HFF-Myc (cell line): ENCODE measurements around the gene CIDEB.

Source experiments
- DNase-seq: peaks from one replicate; pipeline ENCODE4 v3.0.0-alpha.2; 2011; ENCODE audit warnings: low read depth; ENCODE audit errors: extremely low read depth
- H3K4me3 ChIP-seq: replicated peaks from 2 replicates; pipeline ENCODE4 v1.5.1; 2011; ENCODE audit warnings: low read depth, mild to moderate bottlenecking, control low read depth, low read length
- CTCF ChIP-seq: IDR thresholded peaks from 2 replicates; pipeline ENCODE4 v1.5.1; 2012; ENCODE audit warnings: mild to moderate bottlenecking, low read depth, low read length, control low read depth; ENCODE audit errors: missing control alignments

Gene CIDEB

GRCh38 chr14:24263848-24264247 is 43.9 kb downstream of the CIDEB start:
- DNase-seq = no peak
- TF ChIP-seq CTCF = no peak

GRCh38 chr14:24262821-24263733 is 44.7 kb downstream of the CIDEB start, which contains the start of gene TGM1:
TGM1 (minus strand) TSS chr14:24263177; CDS start chr14:24262352, 825 bp downstream.
- no peak within 1 kb of the TSS for H3K4me3 ChIP-seq
- no peak for TF ChIP-seq CTCF
- DNase-seq = no peak

More at GRCh38 chr14:24263848-24264247, 43.9 kb downstream of the CIDEB start:
- H3K4me3 ChIP-seq = no peak overlapping the region

GRCh38 chr14:24261969-24262327 is 45.8 kb downstream of the CIDEB start:
- H3K4me3 ChIP-seq = no peak overlapping the region
- DNase-seq = no peak
- TF ChIP-seq CTCF = no peak

GRCh38 chr14:24261256-24261968 is 46.4 kb downstream of the CIDEB start:
- TF ChIP-seq CTCF = no peak
- no peak overlapping the region for H3K4me3 ChIP-seq
- DNase-seq = no peak

DNA sequence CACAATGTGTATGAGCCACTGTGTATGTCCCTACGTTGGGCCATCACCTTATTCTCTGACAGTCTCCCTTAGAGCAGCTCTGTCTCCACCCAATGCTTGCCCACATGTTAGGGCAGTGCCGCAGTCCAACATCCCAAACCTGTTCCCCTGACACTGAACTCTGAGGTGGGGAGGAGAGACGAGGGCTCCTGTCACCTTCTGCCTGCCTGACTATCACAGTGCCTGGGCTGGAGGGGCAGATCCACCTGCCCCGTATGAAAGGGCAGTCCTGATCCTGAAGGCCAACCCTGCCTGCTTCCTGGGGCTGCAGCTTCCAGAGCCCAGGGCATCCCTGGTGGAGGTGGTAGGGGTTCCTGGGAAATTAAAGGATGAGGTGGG is 47.0 kb downstream of the CIDEB start:
- DNase-seq = no peak
- no peak overlapping the region for H3K4me3 ChIP-seq
- no peak for TF ChIP-seq CTCF

- TF ChIP-seq CTCF = no peak
- H3K4me3 ChIP-seq = no peak overlapping the region
- no peak for DNase-seq
Observed at GRCh38 chr14:24260026-24260779, 47.6 kb downstream of the CIDEB start.
